SK-N-MC (cell line): ENCODE measurements around the gene TTC16.

Source experiments
- EZH2 ChIP-seq: fragments of 200-600 bp; sonication (generic); IDR thresholded peaks from one replicate; pipeline ENCODE4 v1.6.1; 2017; ENCODE audit warnings: antibody characterized with exemption
- FOXP2 ChIP-seq: optimal IDR thresholded peaks from 2 replicates; pipeline ENCODE3; 2011; ENCODE audit warnings: mild to moderate bottlenecking, moderate library complexity; ENCODE audit not compliant: insufficient read depth; ENCODE audit errors: extremely low read length, control extremely low read depth
- POLR2AphosphoS5 ChIP-seq: IDR thresholded peaks from 2 replicates; pipeline ENCODE4 v1.6.1; 2012; ENCODE audit warnings: mild to moderate bottlenecking, low read depth, low read length, borderline replicate concordance

DNA sequence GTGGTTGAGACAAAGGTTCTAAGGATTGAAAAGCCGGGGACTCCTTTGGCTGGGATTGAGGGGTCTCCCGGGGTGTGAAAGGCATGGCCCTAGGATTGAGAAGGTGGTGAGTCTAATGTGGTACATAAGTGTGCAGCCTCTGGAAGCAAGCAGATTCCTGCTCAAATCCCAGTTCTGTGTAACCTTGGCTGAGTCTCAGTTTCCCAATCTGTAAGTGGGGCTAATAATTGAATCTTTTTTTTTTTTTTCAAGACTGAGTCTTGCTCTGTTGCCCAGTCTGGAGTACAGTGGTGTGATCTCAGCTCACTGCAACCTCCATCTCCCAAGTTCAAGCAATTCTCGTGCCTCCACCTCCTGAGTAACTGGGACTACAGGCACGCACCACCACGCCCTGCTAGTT lies 56.7 kb downstream of the TTC16 start:
- no peak for TF ChIP-seq EZH2
- no peak for TF ChIP-seq POLR2AphosphoS5
- no peak for TF ChIP-seq FOXP2
